ENCODE data around the gene CASKIN1. TPM values are rescaled to one million over a fixed set of nuclear protein-coding genes. Genes with fewer than 3 reads are reported as not detected.

The CASKIN1 gene
- under 0.01 and 0.54 TPM in 2 replicates for total RNA-seq

GRCh38 chr16:2196162-2196980 is at the start of gene CASKIN1:
Gene CASKIN1 (minus strand): TSS chr16:2196605. CDS start chr16:2196432, 173 bp downstream.

GRCh38 chr16:2236337-2237101 is 40.1 kb upstream of the CASKIN1 start, which contains the start of gene DNASE1L2:
Gene DNASE1L2 (plus strand): TSS chr16:2236444. CDS start chr16:2236817, 373 bp downstream.

GRCh38 chr16:2223221-2223941 is 27.0 kb upstream of the CASKIN1 start, which contains the start of gene E4F1:
Gene E4F1 (plus strand): TSS chr16:2223591. CDS start chr16:2223614, 23 bp downstream.

GRCh38 chr16:2214719-2214968 is 18.2 kb upstream of the CASKIN1 start, which contains the start of gene PGP:
Gene PGP (minus strand): TSS chr16:2214840. CDS start chr16:2214777, 63 bp downstream.

GRCh38 chr16:2210386-2211365 is 14.3 kb upstream of the CASKIN1 start, which contains the start of gene BRICD5:
Gene BRICD5 (minus strand): TSS chr16:2210863. CDS start chr16:2210833, 30 bp downstream.

GRCh38 chr16:2205104-2205966 is 8.9 kb upstream of the CASKIN1 start, which contains the start of gene MLST8:
Gene MLST8 (plus strand): TSS chr16:2205454. CDS start chr16:2206086, 632 bp downstream.

GRCh38 chr16:2155091-2155950 is 41.1 kb downstream of the CASKIN1 start, which contains the start of gene TRAF7:
Gene TRAF7 (plus strand): TSS chr16:2155782. CDS start chr16:2163921, 8,139 bp downstream.

GRCh38 chr16:2147981-2148671 is 48.3 kb downstream of the CASKIN1 start, which contains the start of gene RAB26:
Gene RAB26 (plus strand): TSS chr16:2148625. CDS start chr16:2148784, 159 bp downstream.

GRCh38 chr16:2135770-2136490 is 60.5 kb downstream of the CASKIN1 start, which contains the start of gene PKD1:
Gene PKD1 (minus strand): TSS chr16:2135898. CDS start chr16:2135689, 209 bp downstream.

Other genes starting within 250 kb of the CASKIN1 start
- not detected in 2 replicates for gene RPL3L, start 241.9 kb downstream of the CASKIN1 start, total RNA-seq
- gene NDUFB10, start 237.1 kb downstream of the CASKIN1 start, total RNA-seq = 216 and 235 TPM in 2 replicates
- gene RPS2, start 231.8 kb downstream of the CASKIN1 start, total RNA-seq = 2,750 and 3,500 TPM in 2 replicates
- not detected in 2 replicates for gene RNF151, start 229.7 kb downstream of the CASKIN1 start, total RNA-seq
- gene TBL3, start 224.6 kb downstream of the CASKIN1 start, total RNA-seq = 45.9 and 50.2 TPM in 2 replicates
- gene NOXO1, start 215.1 kb downstream of the CASKIN1 start, total RNA-seq = 0.32 TPM in 1 of 2 replicates, not detected in the other
- gene GFER, start 212.4 kb downstream of the CASKIN1 start, total RNA-seq = 16.2 and 45.2 TPM in 2 replicates
- 5.2 and 6.6 TPM in 2 replicates for gene SYNGR3, start 206.6 kb downstream of the CASKIN1 start, total RNA-seq
- gene ZNF598, start 186.8 kb downstream of the CASKIN1 start, total RNA-seq = 29.2 and 39.2 TPM in 2 replicates
- gene NPW, start 176.8 kb downstream of the CASKIN1 start, total RNA-seq = 1.6 TPM in 1 of 2 replicates, not detected in the other
- gene NHERF2, start 169.7 kb downstream of the CASKIN1 start, total RNA-seq = 116 and 122 TPM in 2 replicates
- 14.4 and 34.5 TPM in 2 replicates for gene NTHL1, start 148.8 kb downstream of the CASKIN1 start, total RNA-seq
- gene TSC2, start 148.6 kb downstream of the CASKIN1 start, total RNA-seq = 47.3 and 66.4 TPM in 2 replicates
- gene PKD1, start 60.7 kb downstream of the CASKIN1 start, total RNA-seq = 150 and 153 TPM in 2 replicates
- not detected in 2 replicates for gene RAB26, start 48.0 kb downstream of the CASKIN1 start, total RNA-seq
- gene TRAF7, start 40.8 kb downstream of the CASKIN1 start, total RNA-seq = 49.9 and 67.0 TPM in 2 replicates
- 39.5 and 45.2 TPM in 2 replicates for gene MLST8, start 8.8 kb upstream of the CASKIN1 start, total RNA-seq
- 0.49 and 2.5 TPM in 2 replicates for gene BRICD5, start 14.3 kb upstream of the CASKIN1 start, total RNA-seq
- 7.6 and 12.6 TPM in 2 replicates for gene PGP, start 18.2 kb upstream of the CASKIN1 start, total RNA-seq
- 19.9 and 34.7 TPM in 2 replicates for gene E4F1, start 27.0 kb upstream of the CASKIN1 start, total RNA-seq
- gene DNASE1L2, start 39.8 kb upstream of the CASKIN1 start, total RNA-seq = 1.1 and 2.2 TPM in 2 replicates
- gene ECI1, start 55.0 kb upstream of the CASKIN1 start, total RNA-seq = 48.2 and 50.4 TPM in 2 replicates
- 125 and 144 TPM in 2 replicates for gene RNPS1, start 71.5 kb upstream of the CASKIN1 start, total RNA-seq
- gene ABCA3, start 144.1 kb upstream of the CASKIN1 start, total RNA-seq = 1.4 and 2.9 TPM in 2 replicates
- gene CCNF, start 232.8 kb upstream of the CASKIN1 start, total RNA-seq = 9.0 and 11.2 TPM in 2 replicates

All from cardiac atrium fibroblast (primary cell).